Measurements from ENCODE around the gene RNF220. TPM values are rescaled to one million over a fixed set of nuclear protein-coding genes. Genes with fewer than 3 reads are reported as not detected.

Gene RNF220
- total and polyA plus RNA-seq, 12 donors, result 41.8 to 82.5 (median 58.0) TPM

GRCh38 chr1:44676484-44677200 lies 271.6 kb downstream of the RNF220 start:
- H3K4me1 ChIP-seq, result peaks cover 4 to 64% (median 30%) of the 10 kb centered on the region in 9 donors
- H3K36me3 ChIP-seq, result no peaks in the 10 kb centered on the region
- peak overlapping the region in 7 of 10 donors; percentile 21 to 96 (median 53) for H3K27ac ChIP-seq
- no peaks in the 10 kb centered on the region for H3K9me3 ChIP-seq
- no peak for DNase-seq
- H3K27me3 ChIP-seq, result no peaks in the 10 kb centered on the region
- 77% methylated on average over 5 of the region's 5 CpGs for WGBS, 2 donors
- intact Hi-C loops (cut with DNase I), result no loop called here
- TF ChIP-seq CTCF (IDR thresholded peaks at IDR 0.05), result no peak
- H3K4me3 ChIP-seq, result no peak overlapping the region
- ATAC-seq, result no peak

- Histone ChIP-seq H3K9me3 (no peaks in the 10 kb centered on the region), H3K4me1 (peaks cover 4 to 58% (median 27%) of the 10 kb centered on the region in 9 donors), H3K27ac (peak overlapping the region in 6 of 10 donors; percentile 21 to 90 (median 43)), H3K27me3 (no peaks in the 10 kb centered on the region), H3K36me3 (no peaks in the 10 kb centered on the region), H3K4me3 (no peak overlapping the region)
- peak in 8 of 9 donors; percentile 18 to 56 (median 39) for TF ChIP-seq CTCF (IDR thresholded peaks at IDR 0.05)
- DNase-seq (no peak), ATAC-seq (no peak)
- intact Hi-C loops (cut with DNase I), result no loop called here
- WGBS, 2 donors, result 67 to 70% methylated on average over 6 of the region's 6 CpGs
Measured at GRCh38 chr1:44677201-44677766, 272.2 kb downstream of the RNF220 start.

- H3K36me3 ChIP-seq, result no peaks in the 10 kb centered on the region
- no peak overlapping the region for H3K27ac ChIP-seq
- TF ChIP-seq CTCF (IDR thresholded peaks at IDR 0.05), result no peak
- intact Hi-C loops (cut with DNase I), result no loop called here
- ATAC-seq, result no peak
- H3K27me3 ChIP-seq, result no peaks in the 10 kb centered on the region
- 88 to 97% methylated on average over 2 of the region's 2 CpGs for WGBS, 2 donors
- no peak overlapping the region for H3K4me3 ChIP-seq
- no peak for DNase-seq
- H3K4me1 ChIP-seq, result peaks cover 1 to 49% (median 21%) of the 10 kb centered on the region in 9 donors
- H3K9me3 ChIP-seq, result no peaks in the 10 kb centered on the region
Measured at GRCh38 chr1:44678120-44678519, 273.1 kb downstream of the RNF220 start.

- no peak for DNase-seq
- no peak overlapping the region for H3K4me3 ChIP-seq
- no peaks in the 10 kb centered on the region for H3K27me3 ChIP-seq
- 77 to 79% methylated on average over 4 of the region's 4 CpGs for WGBS, 2 donors
- ATAC-seq, result no peak
- H3K36me3 ChIP-seq, result no peaks in the 10 kb centered on the region
- no peaks in the 10 kb centered on the region for H3K9me3 ChIP-seq
- peaks cover 0 to 44% (median 17%) of the 10 kb centered on the region in 9 donors for H3K4me1 ChIP-seq
- intact Hi-C loops (cut with DNase I), result no loop called here
- no peak for TF ChIP-seq CTCF (IDR thresholded peaks at IDR 0.05)
- no peak overlapping the region for H3K27ac ChIP-seq
Measured at GRCh38 chr1:44678626-44679025, 273.6 kb downstream of the RNF220 start.

All from heart right ventricle (tissue), 16 donors.